Gastrocnemius medialis (tissue), 4 donors: ENCODE measurements around the gene GASK1A. TPM values are rescaled to one million over a fixed set of nuclear protein-coding genes. Genes with fewer than 3 reads are reported as not detected.
A peak's percentile ranks its signal among the peaks of the same experiment; 100 is the strongest.

Experiments used
- ATAC-seq, 2 donors: fragments of 150-250 bp; one replicate each; pipeline ENCODE4 v1.9.1; 2016
- DNase-seq, 2 donors: peaks; one replicate each; pipeline ENCODE4 v3.0.0-alpha.2; 2019
- H3K27ac ChIP-seq, 4 donors: fragments of 200-600 bp; sonication (generic); 1 replicate in 1 of 4; 2 replicates in 3 of 4; pipeline ENCODE4 v1.5.1; 2016 to 2018; ENCODE audit warnings: mild to moderate bottlenecking in 2 of 4, moderate library complexity in 1 of 4
- H3K27me3 ChIP-seq, 3 donors: fragments of 200-600 bp; sonication (generic) in 2 of 3; 1 replicate in 1 of 3; 2 replicates in 2 of 3; pipeline versions ENCODE4 v1.5.1 to v1.6.0; 2016 to 2019; ENCODE audit warnings: mild to moderate bottlenecking in 1 of 3, moderate library complexity in 1 of 3
- H3K36me3 ChIP-seq, 2 donors: fragments of 200-600 bp; sonication (generic) in 1 of 2; one replicate each; pipeline ENCODE4 v1.5.1; 2017 to 2018
- H3K4me1 ChIP-seq, 2 donors: fragments of 200-600 bp; sonication (generic) in 1 of 2; one replicate each; pipeline ENCODE4 v1.5.1; 2016 to 2017; ENCODE audit warnings: mild to moderate bottlenecking in 2 of 2
- H3K4me3 ChIP-seq, 4 donors: fragments of 200-600 bp; sonication (generic) in 3 of 4; 1 replicate in 1 of 4; 2 replicates in 3 of 4; pipeline ENCODE4 v1.5.1; 2016 to 2019; ENCODE audit warnings: mild to moderate bottlenecking in 2 of 4
- H3K9me3 ChIP-seq, 3 donors: fragments of 200-600 bp; sonication (generic) in 2 of 3; 1 replicate in 1 of 3; 2 replicates in 2 of 3; pipeline ENCODE4 v1.5.1; 2016 to 2019
- CTCF ChIP-seq, 5 experiments: fragments of 450-650 bp in 3 of 5; fragments of 200-600 bp in 2 of 5; sonication (generic) in 2 of 5; IDR thresholded peaks in 4 of 5; conservative IDR thresholded peaks in 1 of 5; 1 replicate in 4 of 5; 2 replicates in 1 of 5; pipeline ENCODE4 v1.5.1; 2016 to 2019; ENCODE audit warnings: antibody characterized with exemption in 5 of 5, mild to moderate bottlenecking in 3 of 5, moderate library complexity in 3 of 5
- POLR2A ChIP-seq, 2 donors: fragments of 450-650 bp; IDR thresholded peaks; one replicate each; pipeline ENCODE4 v1.6.1; 2017; ENCODE audit warnings: antibody characterized with exemption in 2 of 2, mild to moderate bottlenecking in 2 of 2, moderate library complexity in 2 of 2
- in situ Hi-C, 4 donors: fragments of 200-750 bp; cut with MboI; loops; one replicate each; pipeline versions ENCODE4 v1.15.0 to v1.8.0; 2017; ENCODE audit warnings: low sequenced_read_pairs in 4 of 4
- intact Hi-C: fragments of 100-400 bp; cut with DNase I; formaldehyde crosslinking; loops from one replicate; pipeline ENCODE4 v1.15.1; 2023; ENCODE audit warnings: low total_unique reads
- total RNA-seq, 4 donors: library from RNA; depleted of rRNA; stranded (reverse); fragments of >200 nt; gene quantifications; one replicate each; pipeline versions ENCODE4 v1.1.0 to v1.2.3, GENCODE V29; 2016

Gene GASK1A
- total RNA-seq, 4 donors from 2014 or later: 0.52 to 6.8 (median 0.87) TPM

DNA sequence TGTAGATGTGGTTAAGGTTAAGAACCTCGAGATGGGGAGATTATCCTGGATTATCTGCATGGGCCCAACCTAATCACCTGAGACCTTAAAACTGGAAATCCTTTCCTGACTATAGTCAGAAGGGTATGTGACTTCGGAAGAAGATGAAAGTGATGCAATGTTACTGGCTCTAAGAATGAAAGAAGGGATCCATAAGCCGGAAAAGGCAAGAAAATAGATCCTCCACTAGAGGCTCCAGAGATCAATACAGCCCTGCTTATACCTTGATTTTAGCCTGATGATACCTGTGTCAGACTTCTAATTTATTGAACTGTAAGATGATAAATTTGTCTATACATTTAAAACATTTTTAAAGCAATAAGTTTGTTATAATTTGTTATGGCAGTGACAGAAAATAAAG lies 21.5 kb upstream of the GASK1A start:
- ATAC-seq: no peak
- DNase-seq: no peak
- TF ChIP-seq CTCF (IDR thresholded peaks at IDR 0.05 in 4 of 5, conservative IDR thresholded peaks at IDR 0.05 in 1 of 5) (no peak), POLR2A (IDR thresholded peaks at IDR 0.05) (no peak)
- Histone ChIP-seq H3K4me3 (no peak overlapping the region), H3K27me3 (no peaks in the 10 kb centered on the region), H3K4me1 (no peaks in the 10 kb centered on the region), H3K36me3 (no peaks in the 10 kb centered on the region), H3K27ac (no peak overlapping the region), H3K9me3 (no peaks in the 10 kb centered on the region)
- in situ Hi-C loops: loop anchor here (10.0 to 25.0 kb wide), 5 partner anchors 130 to 1230 kb away; no protein-coding TSS in a partner anchor
- intact Hi-C loops: no loop called here

DNA sequence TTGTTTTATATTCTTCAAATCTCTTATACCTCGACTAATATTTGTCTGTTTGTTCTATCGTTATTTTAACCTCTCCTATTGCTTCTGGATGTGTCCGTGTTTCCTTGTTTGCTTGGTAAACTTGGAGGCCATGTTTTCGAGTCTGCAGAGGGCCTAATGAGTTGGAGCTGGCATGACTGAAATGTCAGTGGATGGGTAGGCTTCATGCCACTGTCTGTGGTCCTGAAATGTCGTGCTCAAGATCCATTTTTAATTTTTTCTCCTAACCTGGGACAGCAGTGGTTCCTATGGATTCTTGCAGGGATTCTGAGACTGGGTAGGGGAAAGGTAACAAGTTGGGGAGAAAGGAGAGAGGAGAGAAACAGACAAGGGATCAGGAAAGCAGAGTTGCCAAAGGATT lies 18.8 kb upstream of the GASK1A start:
- Histone ChIP-seq H3K27me3 (no peaks in the 10 kb centered on the region), H3K36me3 (no peaks in the 10 kb centered on the region), H3K4me3 (no peak overlapping the region), H3K9me3 (no peaks in the 10 kb centered on the region), H3K27ac (no peak overlapping the region), H3K4me1 (no peaks in the 10 kb centered on the region)
- intact Hi-C loops (loop anchor here (2.0 to 5.0 kb wide), 4 partner anchors 111 to 542 kb away; no protein-coding TSS in a partner anchor), in situ Hi-C loops (loop anchor here (5.0 to 25.0 kb wide), 7 partner anchors 125 to 1227 kb away; no protein-coding TSS in a partner anchor)
- ATAC-seq (no peak), DNase-seq (no peak)
- TF ChIP-seq CTCF (IDR thresholded peaks at IDR 0.05 in 4 of 5, conservative IDR thresholded peaks at IDR 0.05 in 1 of 5) (no peak), POLR2A (IDR thresholded peaks at IDR 0.05) (no peak)

- no peaks in the 10 kb centered on the region for H3K36me3 ChIP-seq
- H3K4me3 ChIP-seq: no peak overlapping the region
- DNase-seq: no peak
- H3K4me1 ChIP-seq: no peaks in the 10 kb centered on the region
- no peaks in the 10 kb centered on the region for H3K9me3 ChIP-seq
- in situ Hi-C loops (loop anchor here (5.0 to 25.0 kb wide), 7 partner anchors 124 to 1227 kb away; no protein-coding TSS in a partner anchor), intact Hi-C loops (loop anchor here (1.0 to 5.0 kb wide), 5 partner anchors 49 to 542 kb away; no protein-coding TSS in a partner anchor)
- TF ChIP-seq CTCF (IDR thresholded peaks at IDR 0.05 in 4 of 5, conservative IDR thresholded peaks at IDR 0.05 in 1 of 5): no peak
- TF ChIP-seq POLR2A (IDR thresholded peaks at IDR 0.05): no peak
- no peak for ATAC-seq
- H3K27me3 ChIP-seq: no peaks in the 10 kb centered on the region
- H3K27ac ChIP-seq: no peak overlapping the region
These were observed 18.3 kb upstream of the GASK1A start for GRCh38 chr3:42960786-42961185.

DNA sequence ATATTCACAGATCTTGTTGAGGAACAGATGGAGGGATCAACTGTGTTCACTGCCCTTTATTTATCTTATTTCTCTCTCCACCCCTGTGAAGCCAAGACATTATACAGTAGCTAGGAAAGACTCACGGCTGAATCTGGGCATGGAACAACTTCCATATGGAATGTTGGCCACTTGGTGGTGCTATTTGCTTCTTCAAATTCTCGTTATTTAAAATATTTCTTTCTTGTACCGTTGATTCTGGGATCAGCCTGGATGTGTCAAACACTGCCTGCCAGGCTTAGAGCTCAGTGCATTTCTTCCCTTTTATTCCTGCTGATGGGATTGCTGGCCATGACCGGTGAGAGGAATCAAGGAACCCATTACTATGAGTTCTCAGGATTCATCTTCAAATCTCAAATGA lies 17.5 kb upstream of the GASK1A start:
- in situ Hi-C loops: loop anchor here (5.0 to 25.0 kb wide), 7 partner anchors 123 to 1226 kb away; no protein-coding TSS in a partner anchor
- ATAC-seq: peak; percentile 90 to 91
- Histone ChIP-seq H3K9me3 (no peaks in the 10 kb centered on the region), H3K27ac (no peak overlapping the region), H3K36me3 (no peaks in the 10 kb centered on the region), H3K4me3 (no peak overlapping the region), H3K27me3 (no peaks in the 10 kb centered on the region), H3K4me1 (no peaks in the 10 kb centered on the region)
- peak in 1 of 2 donors; percentile 10 for DNase-seq
- no peak for TF ChIP-seq POLR2A (IDR thresholded peaks at IDR 0.05)
- peak; percentile 55 to 77 (median 66) for TF ChIP-seq CTCF (IDR thresholded peaks at IDR 0.05 in 4 of 5, conservative IDR thresholded peaks at IDR 0.05 in 1 of 5)
- intact Hi-C loops: loop anchor here (1.0 to 5.0 kb wide), 5 partner anchors 48 to 541 kb away; no protein-coding TSS in a partner anchor
